ENCODE measurements around the gene TIMM17B. TPM values are rescaled to one million over a fixed set of nuclear protein-coding genes. Genes with fewer than 3 reads are reported as not detected.

TIMM17B gene
- total RNA-seq: 10 to 100 TPM; 55.2 to 60.6 TPM

DNA sequence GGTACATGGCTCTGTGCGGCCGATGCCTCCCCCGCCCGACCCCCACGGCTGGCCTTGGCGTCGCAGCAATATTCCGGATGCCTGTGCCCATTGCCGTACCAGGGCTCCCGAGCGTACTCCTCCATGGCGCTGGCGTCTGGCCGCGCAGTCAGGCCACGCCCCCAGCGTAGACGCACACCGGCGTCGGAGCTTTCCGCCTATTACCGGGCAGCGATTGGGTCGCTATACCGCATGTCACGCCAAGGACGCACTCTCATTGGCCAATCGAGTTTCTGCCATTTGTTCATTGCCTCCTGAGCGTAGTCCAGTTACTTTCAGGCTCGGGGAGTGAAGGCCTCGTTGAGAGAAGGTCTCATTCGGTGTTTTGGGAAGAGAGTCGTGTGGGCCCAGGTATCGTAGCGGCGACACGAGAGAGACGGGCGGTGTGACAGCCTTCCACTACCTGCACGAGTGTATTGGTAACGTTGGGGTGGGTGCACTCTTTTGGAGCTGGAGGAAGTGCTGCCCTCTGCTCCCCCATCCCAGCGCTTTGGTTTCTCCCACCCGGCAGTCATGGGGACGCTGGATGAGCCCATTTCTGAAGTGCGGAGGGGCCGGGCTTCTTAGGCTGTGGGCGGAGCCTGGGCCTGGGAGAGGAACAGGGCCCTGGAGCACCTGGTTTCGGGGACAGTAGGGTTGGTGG lies at the start of gene TIMM17B, which contains the start of gene PQBP1:
TSS of gene TIMM17B (minus strand) at position 144 of the 682 bp plus-strand sequence. CDS start at position 125, 19 bp downstream.
TSS of gene PQBP1 (plus strand) at position 306 of the 682 bp plus-strand sequence. CDS start 580 bp downstream, outside the sequence.
- no peaks in the 10 kb centered on the region for H3K9me3 Mint-ChIP-seq

DNA sequence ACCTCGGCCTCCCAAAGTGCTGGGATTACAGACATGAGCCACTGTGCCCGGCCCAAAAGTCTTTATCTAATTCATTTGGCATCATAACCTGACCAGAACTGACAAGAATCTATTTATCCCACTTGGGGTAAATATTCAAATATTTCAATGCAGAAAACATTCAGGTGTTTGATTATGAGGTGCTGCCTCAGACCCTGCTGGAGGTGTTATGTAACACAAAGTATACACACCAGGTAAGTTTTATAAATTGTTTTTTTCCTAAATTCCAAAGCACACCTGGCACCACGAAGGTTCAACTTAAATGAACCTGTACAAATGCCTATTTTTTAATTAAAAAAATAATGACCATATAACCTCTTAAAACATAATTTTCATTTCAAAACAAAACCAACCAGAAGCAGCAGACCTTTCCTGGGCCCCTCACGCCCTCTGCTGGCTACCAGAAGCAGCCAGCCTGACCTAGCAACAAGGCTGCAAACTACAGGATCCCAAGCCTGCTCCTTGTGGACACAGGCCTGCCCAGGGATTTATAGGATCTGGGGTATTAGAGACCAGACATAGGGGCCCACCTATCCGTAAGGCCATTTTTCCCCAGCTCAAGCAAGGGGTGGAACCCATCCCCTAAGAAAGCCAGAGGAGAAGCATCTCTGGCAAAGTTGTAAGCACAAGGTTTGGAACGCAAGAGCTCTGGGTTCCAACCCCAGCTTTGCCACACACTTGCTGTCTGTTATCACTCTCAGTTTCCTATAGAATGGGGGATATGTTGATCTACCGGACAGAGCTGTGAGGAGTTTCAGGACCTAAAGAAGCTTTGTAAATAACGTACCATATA lies 48.2 kb upstream of the TIMM17B start:
- ChIA-PET POLR2A (interaction anchor here (0.9 to 12.8 kb wide), 3 partner anchors 8 to 30 kb away, joined by 3 to 415 read pairs (median 125); partner anchors contain the start of genes OTUD5, PIM2 and SLC35A2), CTCF (interaction anchor here (0.7 to 2.7 kb wide), 12 partner anchors 9 to 371 kb away, joined by 3 to 11 read pairs (median 5); partner anchors contain the start of genes PIM2, PQBP1, RBM3 and SLC35A2)
- no peak overlapping the region for H3K4me3 Mint-ChIP-seq
- no peaks in the 10 kb centered on the region for H3K9me3 Mint-ChIP-seq
- H3K4me1 Mint-ChIP-seq: peaks cover 57% of the 10 kb centered on the region
- H3K27me3 Mint-ChIP-seq: no peaks in the 10 kb centered on the region
- H3K36me3 Mint-ChIP-seq (ENCODE audit: low read depth): peaks cover 29% of the 10 kb centered on the region
- H3K27ac Mint-ChIP-seq: peak overlapping the region; percentile 68
- peak; percentile 59 for DNase-seq

More for the DNA sequence above, at the start of gene TIMM17B, which contains the start of gene PQBP1:
- Mint-ChIP-seq H3K27ac (peak within 1 kb of the TSS; percentile 98), H3K4me3 (peak within 1 kb of the TSS; percentile 83), H3K27me3 (no peaks in the 10 kb centered on the region), H3K4me1 (peaks cover 35% of the 10 kb centered on the region), H3K36me3 (ENCODE audit: low read depth) (peaks cover 24% of the 10 kb centered on the region)
- DNase-seq: peak; percentile 90
- ChIA-PET CTCF (interaction anchor here (0.9 to 2.9 kb wide), 6 partner anchors 14 to 266 kb away, joined by 3 to 9 read pairs (median 6); partner anchors contain the start of gene SLC35A2), POLR2A (interaction anchor here (0.9 to 5.2 kb wide), 22 partner anchors 8 to 326 kb away, joined by 3 to 51 read pairs (median 6); partner anchors contain the start of genes GRIPAP1, HDAC6, OTUD5 and PIM2)

DNA sequence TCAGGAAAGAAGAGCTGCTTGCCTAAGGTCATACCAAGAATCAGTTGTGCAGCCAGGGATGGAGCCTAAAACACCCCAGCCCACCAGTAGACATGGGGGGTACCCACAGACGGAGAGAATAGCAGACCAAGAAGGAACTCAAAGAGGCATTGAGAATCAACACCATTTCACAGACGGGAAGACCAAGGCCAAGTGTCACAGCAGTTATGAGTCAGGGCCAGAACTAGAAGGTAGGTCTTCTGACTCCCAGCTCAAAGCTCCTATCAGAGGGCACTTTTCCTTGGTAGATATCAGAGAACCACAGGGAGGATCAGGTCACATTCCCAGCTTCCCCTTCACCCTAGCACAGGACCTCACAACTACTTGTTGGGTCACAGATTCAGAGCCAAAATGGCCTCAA lies 45.3 kb upstream of the TIMM17B start:
- Mint-ChIP-seq H3K9me3 (no peaks in the 10 kb centered on the region), H3K27ac (peak overlapping the region; percentile 91), H3K36me3 (ENCODE audit: low read depth) (peaks cover 27% of the 10 kb centered on the region), H3K4me1 (peaks cover 80% of the 10 kb centered on the region), H3K4me3 (peak overlapping the region; percentile 46), H3K27me3 (no peaks in the 10 kb centered on the region)
- no peak for DNase-seq
- CTCF ChIA-PET: interaction anchor here (0.9 to 1.4 kb wide), 3 partner anchors 10 to 294 kb away, joined by 3 to 4 read pairs (median 4); no protein-coding TSS in a partner anchor
- POLR2A ChIA-PET: interaction anchor here (1.6 to 12.8 kb wide), 4 partner anchors 10 to 141 kb away, joined by 3 to 415 read pairs (median 66); partner anchors contain the start of genes HDAC6, OTUD5, PIM2 and SLC35A2

DNA sequence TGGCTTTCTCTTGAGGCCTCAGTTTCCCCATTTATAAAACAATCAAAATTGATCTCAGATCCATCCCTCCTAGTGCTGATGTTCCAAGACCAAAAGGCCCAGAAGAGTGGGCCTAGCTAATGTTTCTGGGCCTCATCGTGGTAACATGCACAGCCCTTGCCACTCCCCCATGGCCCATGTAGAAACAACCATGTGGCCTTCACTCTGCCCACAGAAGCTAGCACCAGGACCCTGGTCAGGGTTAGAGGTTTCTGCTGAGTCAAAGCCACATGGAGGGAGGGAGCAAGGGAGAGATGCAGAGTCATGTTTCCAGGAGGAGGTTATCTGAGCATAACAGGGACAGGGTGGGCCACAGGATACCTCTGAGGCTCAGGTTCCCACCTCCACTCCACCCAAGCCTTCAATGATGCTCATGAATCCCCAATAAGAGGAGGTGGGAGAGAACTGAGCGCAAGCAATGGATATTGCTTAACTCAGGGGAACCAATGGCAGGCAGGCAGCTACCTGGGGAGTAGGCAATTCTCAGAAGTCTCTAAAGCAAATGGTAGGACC lies 42.9 kb upstream of the TIMM17B start:
- CTCF ChIA-PET: interaction anchor here (0.8 to 2.4 kb wide), 6 partner anchors 13 to 29 kb away, joined by 3 to 10 read pairs (median 4); partner anchors contain the start of gene SLC35A2
- Mint-ChIP-seq H3K4me1 (peaks cover 85% of the 10 kb centered on the region), H3K36me3 (ENCODE audit: low read depth) (peaks cover 42% of the 10 kb centered on the region), H3K4me3 (peak overlapping the region; percentile 70), H3K27me3 (no peaks in the 10 kb centered on the region), H3K9me3 (no peaks in the 10 kb centered on the region), H3K27ac (peak overlapping the region; percentile 99)
- peak; percentile 40 for DNase-seq
- POLR2A ChIA-PET: interaction anchor here (1.1 to 12.8 kb wide), 11 partner anchors 9 to 328 kb away, joined by 3 to 415 read pairs (median 6); partner anchors contain the start of genes GRIPAP1, OTUD5, PIM2 and PQBP1

DNA sequence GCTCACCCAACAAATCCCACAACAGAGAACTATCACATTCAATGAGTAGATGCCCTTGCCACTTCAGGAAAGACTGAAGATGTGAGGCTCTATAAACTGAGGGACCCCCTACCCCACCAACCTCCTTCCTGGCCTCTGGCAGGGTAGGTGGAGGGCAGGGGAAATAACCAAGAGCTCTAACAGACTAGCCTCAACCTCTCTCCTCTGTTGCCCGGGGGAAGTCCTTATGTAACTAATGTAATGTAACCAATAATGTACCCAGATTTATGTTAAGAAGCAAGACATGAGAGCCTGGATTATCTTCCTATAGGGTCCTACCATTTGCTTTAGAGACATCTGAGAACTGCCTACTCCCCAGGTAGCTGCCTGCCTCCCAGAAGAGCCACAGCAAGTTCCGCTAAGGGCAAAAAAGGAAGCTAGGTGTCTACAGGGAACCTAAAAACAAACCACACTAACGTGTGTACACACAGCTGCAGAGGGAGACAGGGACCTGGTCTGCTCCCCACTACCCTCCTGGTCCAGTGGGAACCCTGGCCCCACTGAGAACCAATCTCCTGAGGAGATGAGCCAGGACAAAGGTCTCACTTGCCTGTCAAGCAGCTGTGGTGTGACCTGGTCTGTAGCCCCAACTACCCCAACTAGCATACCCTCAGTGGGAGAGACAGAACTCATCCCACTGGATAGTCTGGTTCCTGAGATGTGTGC lies 42.1 kb upstream of the TIMM17B start:
- ChIA-PET CTCF (interaction anchor here (0.6 to 2.4 kb wide), 6 partner anchors 12 to 28 kb away, joined by 3 to 10 read pairs (median 4); partner anchors contain the start of gene SLC35A2), POLR2A (interaction anchor here (0.9 to 12.8 kb wide), 15 partner anchors 10 to 419 kb away, joined by 3 to 415 read pairs (median 6); partner anchors contain the start of genes GRIPAP1, OTUD5, PIM2 and PQBP1)
- Mint-ChIP-seq H3K4me1 (peaks cover 93% of the 10 kb centered on the region), H3K36me3 (ENCODE audit: low read depth) (peaks cover 50% of the 10 kb centered on the region), H3K27ac (peak overlapping the region; percentile 99), H3K9me3 (no peaks in the 10 kb centered on the region), H3K27me3 (no peaks in the 10 kb centered on the region), H3K4me3 (peak overlapping the region; percentile 70)
- DNase-seq: peak; percentile 37

DNA sequence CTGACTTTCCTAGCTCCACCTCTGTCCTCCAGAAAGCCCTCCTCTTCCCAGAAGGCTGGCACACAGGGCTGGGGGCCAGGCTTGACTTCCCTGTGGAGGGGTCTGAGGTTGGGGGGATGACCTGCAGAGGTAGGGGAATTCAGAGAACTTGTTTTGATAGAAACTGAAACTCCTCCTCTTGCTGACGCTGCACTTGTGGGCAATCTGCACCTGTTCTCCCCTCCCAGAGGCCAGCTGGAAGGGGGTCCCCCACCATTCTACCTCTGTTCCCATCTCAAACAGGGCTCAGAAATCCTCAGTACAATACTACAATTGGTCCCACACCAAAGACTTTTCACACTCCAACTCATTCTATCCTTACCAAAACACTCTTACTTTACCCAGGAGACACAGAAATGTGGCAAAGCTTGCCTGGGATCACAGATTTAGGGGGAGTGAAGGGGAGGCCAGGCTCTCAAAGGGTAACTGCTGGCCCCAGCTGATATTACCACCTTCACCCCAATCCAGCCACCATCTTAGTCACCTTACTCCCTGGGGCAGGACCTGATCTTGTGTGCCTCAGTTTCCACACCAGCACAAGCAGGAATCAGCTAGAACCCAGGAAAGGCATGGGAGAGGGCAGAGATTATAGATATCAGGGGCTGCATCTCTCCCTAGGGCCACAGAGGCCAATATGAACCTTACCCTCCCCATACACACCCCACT lies 41.3 kb upstream of the TIMM17B start:
- POLR2A ChIA-PET: interaction anchor here (0.8 to 12.8 kb wide), 16 partner anchors 11 to 418 kb away, joined by 3 to 415 read pairs (median 6); partner anchors contain the start of genes GRIPAP1, OTUD5, PIM2 and PQBP1
- H3K27me3 Mint-ChIP-seq: no peaks in the 10 kb centered on the region
- H3K4me3 Mint-ChIP-seq: peak overlapping the region; percentile 70
- H3K4me1 Mint-ChIP-seq: peaks cover 94% of the 10 kb centered on the region
- peak overlapping the region; percentile 99 for H3K27ac Mint-ChIP-seq
- DNase-seq: peak; percentile 77
- CTCF ChIA-PET: interaction anchor here (0.8 to 2.4 kb wide), 2 partner anchors 23 to 227 kb away, joined by 4 to 10 read pairs; no protein-coding TSS in a partner anchor
- no peaks in the 10 kb centered on the region for H3K9me3 Mint-ChIP-seq
- H3K36me3 Mint-ChIP-seq (ENCODE audit: low read depth): peaks cover 57% of the 10 kb centered on the region

DNA sequence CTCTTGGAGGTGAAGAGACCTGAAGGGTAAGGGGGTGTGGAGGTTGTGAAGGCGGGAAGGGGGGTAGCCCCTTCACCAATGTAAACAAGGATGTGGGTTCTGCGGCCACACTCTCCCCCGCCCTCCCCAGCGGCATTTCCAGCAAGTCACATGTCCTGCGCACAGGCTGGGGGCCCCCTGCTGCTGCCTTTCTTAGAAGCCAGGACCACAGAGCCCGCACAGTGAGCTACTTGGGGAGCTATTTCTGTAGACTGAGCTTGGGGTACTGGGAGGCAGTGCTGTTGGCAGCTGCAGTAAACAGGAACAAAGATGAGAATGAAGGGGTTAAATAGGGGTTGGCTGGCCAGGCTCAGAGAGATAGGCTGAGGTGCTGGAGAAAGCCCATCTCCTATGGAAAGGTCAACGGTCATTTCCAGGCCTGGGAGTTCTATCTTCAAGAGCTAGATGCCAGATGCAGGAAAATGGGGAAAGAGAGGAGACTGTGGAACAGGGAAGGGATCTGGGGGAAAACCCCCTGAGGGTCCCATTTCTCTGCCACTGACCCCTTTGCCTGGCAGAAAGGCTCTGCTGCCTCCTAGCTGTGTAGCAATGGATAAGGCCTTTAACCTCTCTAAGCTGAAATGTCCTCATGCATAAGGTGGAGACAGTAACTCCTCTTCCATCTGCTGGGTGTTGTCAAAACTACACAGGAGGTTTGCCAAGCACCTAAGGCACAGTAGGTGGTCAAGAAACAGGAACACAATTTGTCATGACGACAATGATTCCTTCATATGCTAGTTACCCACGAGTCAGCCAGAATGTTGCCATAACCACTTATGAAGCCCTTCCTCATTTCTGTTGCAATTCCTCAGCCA lies 39.7 kb upstream of the TIMM17B start:
- DNase-seq: peak; percentile 93
- Mint-ChIP-seq H3K4me3 (peak overlapping the region; percentile 70), H3K9me3 (no peaks in the 10 kb centered on the region), H3K36me3 (ENCODE audit: low read depth) (peaks cover 52% of the 10 kb centered on the region), H3K27me3 (no peaks in the 10 kb centered on the region), H3K27ac (peak overlapping the region; percentile 99), H3K4me1 (peaks cover 87% of the 10 kb centered on the region)
- POLR2A ChIA-PET: interaction anchor here (0.8 to 12.8 kb wide), 16 partner anchors 9 to 336 kb away, joined by 3 to 415 read pairs (median 6); partner anchors contain the start of genes HDAC6, OTUD5, PIM2 and PQBP1
- CTCF ChIA-PET: interaction anchor here (0.7 to 2.5 kb wide), 15 partner anchors 9 to 289 kb away, joined by 3 to 14 read pairs (median 5); partner anchors contain the start of genes HDAC6, PQBP1, SLC35A2 and TIMM17B

DNA sequence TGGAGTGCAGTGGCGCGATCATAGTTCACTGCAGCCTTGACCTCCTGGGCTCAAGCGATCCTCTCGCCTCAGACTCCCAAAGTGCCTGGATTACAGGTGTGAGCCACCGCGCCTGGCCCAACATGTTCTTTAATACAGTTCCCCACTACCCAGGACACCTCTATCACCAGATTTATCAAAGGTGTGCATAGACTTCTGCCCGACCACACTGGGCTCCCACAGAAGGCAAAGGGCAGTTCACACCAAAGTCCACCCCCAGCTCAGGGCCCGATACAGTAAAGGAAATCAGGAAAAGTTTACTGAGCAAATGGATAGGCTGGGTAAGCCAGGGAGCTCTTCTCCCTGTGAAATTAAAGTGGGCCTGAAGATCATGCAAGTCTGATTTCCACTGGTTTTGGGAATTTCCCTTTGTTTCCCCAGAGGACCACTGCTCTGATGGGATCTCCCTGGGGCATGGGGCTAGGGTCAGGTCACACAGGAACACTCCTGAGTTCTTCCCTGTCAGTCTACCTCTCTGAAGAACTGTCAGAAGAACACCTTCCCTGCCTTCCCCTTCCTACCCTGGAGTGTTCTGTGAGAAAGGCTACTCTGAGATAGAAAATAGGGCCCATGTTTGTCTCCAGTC lies 39.0 kb upstream of the TIMM17B start:
- no peak for DNase-seq
- Mint-ChIP-seq H3K36me3 (ENCODE audit: low read depth) (peaks cover 48% of the 10 kb centered on the region), H3K9me3 (no peaks in the 10 kb centered on the region), H3K27ac (peak overlapping the region; percentile 99), H3K27me3 (no peaks in the 10 kb centered on the region), H3K4me3 (peak overlapping the region; percentile 70), H3K4me1 (peaks cover 80% of the 10 kb centered on the region)
- ChIA-PET POLR2A (interaction anchor here (0.8 to 12.8 kb wide), 10 partner anchors 11 to 337 kb away, joined by 3 to 415 read pairs (median 6); partner anchors contain the start of genes HDAC6, OTUD5, PIM2 and PQBP1), CTCF (interaction anchor here (0.6 to 2.5 kb wide), 14 partner anchors 9 to 1518 kb away, joined by 3 to 14 read pairs (median 6); partner anchors contain the start of genes PQBP1, SLC35A2 and TIMM17B)

DNA sequence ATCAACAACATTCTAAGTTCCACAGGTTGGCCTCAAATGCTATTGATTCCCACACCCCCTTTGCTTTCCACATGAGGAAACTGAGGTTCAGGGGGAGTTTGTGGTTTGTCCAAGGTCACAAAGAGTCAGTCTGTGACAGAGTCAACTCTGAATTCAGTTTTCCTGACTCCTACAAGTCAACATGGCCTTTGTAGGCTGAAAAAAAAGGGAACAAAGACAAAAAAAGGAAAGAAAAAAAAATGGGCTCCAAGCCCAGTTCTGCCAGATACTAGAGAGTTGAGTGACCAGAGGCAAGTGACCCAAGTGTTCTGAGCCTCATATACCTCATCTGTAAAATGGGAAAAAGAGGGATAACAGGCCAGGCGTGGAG lies 37.7 kb upstream of the TIMM17B start:
- no peaks in the 10 kb centered on the region for H3K9me3 Mint-ChIP-seq
- H3K36me3 Mint-ChIP-seq (ENCODE audit: low read depth): peaks cover 49% of the 10 kb centered on the region
- DNase-seq: no peak
- H3K27me3 Mint-ChIP-seq: no peaks in the 10 kb centered on the region
- H3K4me3 Mint-ChIP-seq: no peak overlapping the region
- peaks cover 73% of the 10 kb centered on the region for H3K4me1 Mint-ChIP-seq
- H3K27ac Mint-ChIP-seq: peak overlapping the region; percentile 74
- ChIA-PET POLR2A (interaction anchor here (0.9 to 11.9 kb wide), 3 partner anchors 10 to 19 kb away, joined by 3 to 415 read pairs (median 4); partner anchors contain the start of genes PIM2 and SLC35A2), CTCF (interaction anchor here (1.0 kb wide), 1 partner anchor 11 kb away, joined by 3 read pairs; no protein-coding TSS in a partner anchor)

All from activated CD4-positive, alpha-beta memory T cell treated with anti-CD3 and anti-CD28 coated beads, Interleukin-2, amount 10 ng/mL, durations not matched to agents 7 days and 5 days (primary cell).